ENCODE results near the gene AGBL2. TPM values are rescaled to one million over a fixed set of nuclear protein-coding genes. Genes with fewer than 3 reads are reported as not detected.
"Not testable (repeated sequence)": the region's sequence is repeated elsewhere in the genome, so short reads cannot be mapped to it uniquely, and the experiment has no call there.

Gene AGBL2, protein sequence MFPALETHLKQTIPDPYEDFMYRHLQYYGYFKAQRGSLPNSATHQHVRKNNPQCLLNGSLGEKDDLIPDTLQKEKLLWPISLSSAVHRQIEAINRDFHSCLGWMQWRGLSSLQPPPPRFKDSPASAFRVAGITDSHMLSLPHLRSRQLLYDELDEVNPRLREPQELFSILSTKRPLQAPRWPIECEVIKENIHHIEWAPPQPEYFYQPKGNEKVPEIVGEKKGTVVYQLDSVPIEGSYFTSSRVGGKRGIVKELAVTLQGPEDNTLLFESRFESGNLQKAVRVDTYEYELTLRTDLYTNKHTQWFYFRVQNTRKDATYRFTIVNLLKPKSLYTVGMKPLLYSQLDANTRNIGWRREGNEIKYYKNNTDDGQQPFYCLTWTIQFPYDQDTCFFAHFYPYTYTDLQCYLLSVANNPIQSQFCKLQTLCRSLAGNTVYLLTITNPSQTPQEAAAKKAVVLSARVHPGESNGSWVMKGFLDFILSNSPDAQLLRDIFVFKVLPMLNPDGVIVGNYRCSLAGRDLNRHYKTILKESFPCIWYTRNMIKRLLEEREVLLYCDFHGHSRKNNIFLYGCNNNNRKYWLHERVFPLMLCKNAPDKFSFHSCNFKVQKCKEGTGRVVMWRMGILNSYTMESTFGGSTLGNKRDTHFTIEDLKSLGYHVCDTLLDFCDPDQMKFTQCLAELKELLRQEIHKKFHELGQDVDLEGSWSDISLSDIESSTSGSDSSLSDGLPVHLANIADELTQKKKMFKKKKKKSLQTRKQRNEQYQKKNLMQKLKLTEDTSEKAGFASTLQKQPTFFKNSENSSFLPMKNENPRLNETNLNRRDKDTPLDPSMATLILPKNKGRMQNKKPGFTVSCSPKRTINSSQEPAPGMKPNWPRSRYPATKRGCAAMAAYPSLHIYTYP
- polyA plus RNA-seq (2013, experiment 1 of 2) = 0.76 TPM
- polyA plus RNA-seq (2013, experiment 2 of 2) = 0.88 TPM

DNA sequence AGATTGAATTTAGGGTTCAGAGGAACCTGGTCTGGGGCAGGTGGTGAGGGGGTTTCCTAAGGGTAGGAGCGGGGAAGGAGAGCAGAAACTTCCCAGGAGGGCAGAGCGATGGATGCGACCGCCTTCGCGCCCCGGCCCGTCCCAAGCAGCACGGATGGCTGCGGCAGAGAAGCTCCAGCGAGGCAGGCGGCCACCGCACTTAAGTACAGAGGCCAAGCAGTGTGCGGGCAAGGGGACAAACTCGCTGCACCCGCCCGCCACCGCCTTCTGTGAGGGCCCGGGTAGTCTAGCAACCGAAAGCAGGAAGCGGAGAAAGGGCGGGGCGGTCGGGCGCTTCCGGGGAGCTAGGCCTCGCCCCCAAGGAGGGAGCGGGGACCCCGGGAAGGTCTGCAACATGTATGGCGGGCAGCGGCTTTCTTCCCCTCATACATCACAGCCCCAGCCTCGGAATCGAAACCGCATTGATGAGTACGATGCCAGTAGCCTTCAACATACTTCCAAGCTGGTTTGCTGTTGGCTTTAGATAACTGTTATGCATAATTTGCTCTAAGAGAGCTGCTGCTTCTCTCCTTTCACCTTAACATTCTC lies at the start of gene AGBL2:
TSS of gene AGBL2 (minus strand) at position 288 of the 588 bp plus-strand sequence. CDS start 719 bp downstream, outside the sequence.
- Histone ChIP-seq H4K8ac (ENCODE audit: low read length) (peak within 1 kb of the TSS; percentile 98), H3K4me1 (ENCODE audit: control insufficient read depth, insufficient read depth, low read depth, low read length) (peaks cover 2% of the 10 kb centered on the region), H3K4me3 (ENCODE audit: insufficient read depth in 1 of 2, low read depth in 1 of 2, low read length in 2 of 2) (peak within 1 kb of the TSS; percentile 70 to 87), H3K27me3 (ENCODE audit: control insufficient read depth in 1 of 2, insufficient read depth in 1 of 2, low read length in 2 of 2) (no peaks in the 10 kb centered on the region), H3K4ac (ENCODE audit: low read depth in 1 of 2, low read length in 2 of 2) (peak within 1 kb of the TSS; percentile 35 to 47), H3K18ac (ENCODE audit: low read depth in 1 of 2, low read length in 2 of 2) (peak within 1 kb of the TSS; percentile 76 to 77), H3K4me2 (ENCODE audit: low read length, poor library complexity, severe bottlenecking) (peak within 1 kb of the TSS; percentile 23), H3K23ac (ENCODE audit: low read length in 2 of 2) (no peak within 1 kb of the TSS), H4K91ac (ENCODE audit: low read length) (peak within 1 kb of the TSS; percentile 78), H3K9me3 (ENCODE audit: control insufficient read depth, low read length) (no peaks in the 10 kb centered on the region), H2BK120ac (ENCODE audit: low read depth, low read length) (no peak within 1 kb of the TSS), H3K36me3 (ENCODE audit: control insufficient read depth in 1 of 2, insufficient read depth in 2 of 2, low read depth in 1 of 2, low read length in 2 of 2) (peaks cover 21 to 42% of the 10 kb centered on the region in 2 experiments), H3K14ac (ENCODE audit: low read length in 2 of 2) (peak within 1 kb of the TSS in 1 of 2 experiments; percentile 68), H2BK12ac (ENCODE audit: low read length in 2 of 2) (no peak within 1 kb of the TSS), H2BK15ac (ENCODE audit: low read depth, poor library complexity, severe bottlenecking) (peak within 1 kb of the TSS; percentile 77), H2AFZ (ENCODE audit: low read depth, low read length) (peak within 1 kb of the TSS; percentile 74), H3K9ac (ENCODE audit: low read length) (peak within 1 kb of the TSS; percentile 92), H2AK5ac (ENCODE audit: low read length, severe bottlenecking) (no peak within 1 kb of the TSS), H3K79me1 (replicated peaks; ENCODE audit: low read length, poor library complexity, severe bottlenecking) (peaks cover 2% of the 10 kb centered on the region), H3K27ac (ENCODE audit: low read length, poor library complexity, severe bottlenecking) (peak within 1 kb of the TSS; percentile 55), H2BK5ac (ENCODE audit: low read depth, low read length, poor library complexity, severe bottlenecking) (no peak within 1 kb of the TSS)
- DNase-seq = peak; percentile 75
- 8% methylated on average over 35 of the region's 35 CpGs for WGBS

- H3K4me2 ChIP-seq (ENCODE audit: low read length, poor library complexity, severe bottlenecking); H2BK12ac ChIP-seq (ENCODE audit: low read length in 2 of 2); H3K4me3 ChIP-seq (ENCODE audit: insufficient read depth in 1 of 2, low read depth in 1 of 2, low read length in 2 of 2); H3K4me1 ChIP-seq (ENCODE audit: control insufficient read depth, insufficient read depth, low read depth, low read length); H3K18ac ChIP-seq (ENCODE audit: low read depth in 1 of 2, low read length in 2 of 2); H4K91ac ChIP-seq (ENCODE audit: low read length); H3K23ac ChIP-seq (ENCODE audit: low read length in 2 of 2); H3K14ac ChIP-seq (ENCODE audit: low read length in 2 of 2); H4K8ac ChIP-seq (ENCODE audit: low read length); DNase-seq; H3K27me3 ChIP-seq (ENCODE audit: control insufficient read depth in 1 of 2, insufficient read depth in 1 of 2, low read length in 2 of 2); H2AK5ac ChIP-seq (ENCODE audit: low read length, severe bottlenecking); H3K4ac ChIP-seq (ENCODE audit: low read depth in 1 of 2, low read length in 2 of 2); H3K9me3 ChIP-seq (ENCODE audit: control insufficient read depth, low read length); H3K27ac ChIP-seq (ENCODE audit: low read length, poor library complexity, severe bottlenecking); H2AFZ ChIP-seq (ENCODE audit: low read depth, low read length); H2BK120ac ChIP-seq (ENCODE audit: low read depth, low read length); H3K9ac ChIP-seq (ENCODE audit: low read length); H2BK15ac ChIP-seq (ENCODE audit: low read depth, poor library complexity, severe bottlenecking); H2BK5ac ChIP-seq (ENCODE audit: low read depth, low read length, poor library complexity, severe bottlenecking): not testable (repeated sequence)
- Histone ChIP-seq H3K79me1 (replicated peaks; ENCODE audit: low read length, poor library complexity, severe bottlenecking) (peaks cover 18% of the 10 kb centered on the region), H3K36me3 (ENCODE audit: control insufficient read depth in 1 of 2, insufficient read depth in 2 of 2, low read depth in 1 of 2, low read length in 2 of 2) (peaks cover 64 to 88% of the 10 kb centered on the region in 2 experiments)
- WGBS = 96% methylated on average over 9 of the region's 11 CpGs
Measured at GRCh38 chr11:47759291-47759690, 44.1 kb upstream of the AGBL2 start.

DNA sequence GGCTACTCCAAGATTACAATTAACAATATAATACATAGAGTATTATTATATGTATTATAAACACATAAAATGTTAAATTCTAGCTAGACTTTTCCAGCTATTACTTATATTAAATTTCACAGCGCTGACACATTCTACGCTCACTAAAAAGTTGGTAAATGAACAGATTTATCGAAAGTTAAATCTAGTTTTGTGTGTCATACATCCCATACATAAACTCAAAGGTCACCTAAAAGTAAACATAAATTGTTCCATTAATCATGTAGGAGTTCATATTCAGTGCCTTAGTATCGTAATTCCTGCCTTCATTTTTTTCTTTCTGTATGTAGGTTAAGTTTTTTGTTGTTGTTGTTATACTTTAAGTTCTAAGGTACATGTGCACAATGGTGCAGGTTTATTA lies 41.0 kb upstream of the AGBL2 start:
- WGBS = 100% methylated on average over 3 of the region's 4 CpGs
- H3K18ac ChIP-seq (ENCODE audit: low read depth in 1 of 2, low read length in 2 of 2) = no peak overlapping the region
- no peak overlapping the region for H2BK120ac ChIP-seq (ENCODE audit: low read depth, low read length)
- no peak overlapping the region for H3K9ac ChIP-seq (ENCODE audit: low read length)
- H3K4me3 ChIP-seq (ENCODE audit: insufficient read depth in 1 of 2, low read depth in 1 of 2, low read length in 2 of 2) = no peak overlapping the region
- no peak overlapping the region for H4K91ac ChIP-seq (ENCODE audit: low read length)
- H2AFZ ChIP-seq (ENCODE audit: low read depth, low read length) = no peak overlapping the region
- H2BK5ac ChIP-seq (ENCODE audit: low read depth, low read length, poor library complexity, severe bottlenecking) = no peak overlapping the region
- H4K8ac ChIP-seq (ENCODE audit: low read length) = no peak overlapping the region
- no peak overlapping the region for H3K4me2 ChIP-seq (ENCODE audit: low read length, poor library complexity, severe bottlenecking)
- no peak overlapping the region for H2BK15ac ChIP-seq (ENCODE audit: low read depth, poor library complexity, severe bottlenecking)
- H3K23ac ChIP-seq (ENCODE audit: low read length in 2 of 2) = no peak overlapping the region
- H3K79me1 ChIP-seq (replicated peaks; ENCODE audit: low read length, poor library complexity, severe bottlenecking) = peaks cover 30% of the 10 kb centered on the region
- no peaks in the 10 kb centered on the region for H3K4me1 ChIP-seq (ENCODE audit: control insufficient read depth, insufficient read depth, low read depth, low read length)
- no peaks in the 10 kb centered on the region for H3K27me3 ChIP-seq (ENCODE audit: control insufficient read depth in 1 of 2, insufficient read depth in 1 of 2, low read length in 2 of 2)
- no peak for DNase-seq
- H2BK12ac ChIP-seq (ENCODE audit: low read length in 2 of 2) = no peak overlapping the region
- no peak overlapping the region for H3K14ac ChIP-seq (ENCODE audit: low read length in 2 of 2)
- H2AK5ac ChIP-seq (ENCODE audit: low read length, severe bottlenecking) = no peak overlapping the region
- no peaks in the 10 kb centered on the region for H3K9me3 ChIP-seq (ENCODE audit: control insufficient read depth, low read length)
- H3K27ac ChIP-seq (ENCODE audit: low read length, poor library complexity, severe bottlenecking) = no peak overlapping the region
- no peak overlapping the region for H3K4ac ChIP-seq (ENCODE audit: low read depth in 1 of 2, low read length in 2 of 2)
- H3K36me3 ChIP-seq (ENCODE audit: control insufficient read depth in 1 of 2, insufficient read depth in 2 of 2, low read depth in 1 of 2, low read length in 2 of 2) = peaks cover 72 to 89% of the 10 kb centered on the region in 2 experiments

Data from mesenchymal stem cell (in vitro differentiated cells and primary cell).